Kidney (tissue), 14 donors: ENCODE data around the gene SMCHD1. TPM values are rescaled to one million over a fixed set of nuclear protein-coding genes. Genes with fewer than 3 reads are reported as not detected.

Source experiments
- DNase-seq, 5 donors: peaks; one replicate each; pipeline ENCODE4 v3.0.0-alpha.2; 2013 to 2020
- FAIRE-seq: peaks from 2 replicates; lab custom pipeline; 2012; peaks lifted over from hg19 to GRCh38; lab: Jason Lieb, UNC
- H3K27ac ChIP-seq, 2 donors: one replicate each; pipeline ENCODE4 v1.7.0; 2013; ENCODE audit warnings: low read depth in 2 of 2, low read length in 2 of 2, inconsistent platforms in 1 of 2
- H3K27me3 ChIP-seq: one replicate; pipeline ENCODE4 v1.7.1; 2013; ENCODE audit warnings: low read length, inconsistent platforms; ENCODE audit not compliant: control insufficient read depth, insufficient read depth
- H3K36me3 ChIP-seq, 3 donors: one replicate each; pipeline versions ENCODE4 v1.7.0 to v1.7.1; 2013; ENCODE audit warnings: low read length in 3 of 3, control low read depth in 1 of 3, inconsistent platforms in 1 of 3; ENCODE audit not compliant: insufficient read depth in 3 of 3, control insufficient read depth in 2 of 3
- H3K4me1 ChIP-seq, 3 donors: one replicate each; pipeline versions ENCODE4 v1.7.0 to v1.7.1; 2013; ENCODE audit warnings: low read length in 3 of 3, inconsistent platforms in 1 of 3, low read depth in 1 of 3; ENCODE audit not compliant: control insufficient read depth in 2 of 3, insufficient read depth in 2 of 3
- H3K4me3 ChIP-seq, 3 donors: one replicate each; pipeline versions ENCODE4 v1.7.0 to v1.8.1; 2013; ENCODE audit warnings: low read length in 3 of 3, control low read depth in 1 of 3, inconsistent platforms in 1 of 3
- H3K9ac ChIP-seq, 3 donors: one replicate each; pipeline versions ENCODE4 v1.7.0 to v1.7.1; 2013; ENCODE audit warnings: low read length in 3 of 3, control low read depth in 1 of 3, inconsistent platforms in 1 of 3
- H3K9me3 ChIP-seq, 3 donors: one replicate each; pipeline versions ENCODE4 v1.7.0 to v1.7.1; 2013; ENCODE audit warnings: low read length in 3 of 3, control low read depth in 1 of 3, inconsistent platforms in 1 of 3; ENCODE audit not compliant: control insufficient read depth in 2 of 3, insufficient read depth in 1 of 3
- CTCF ChIP-seq: IDR thresholded peaks from 3 replicates; pipeline ENCODE4 v1.5.1; 2012; ENCODE audit warnings: mild to moderate bottlenecking, moderate library complexity, borderline replicate concordance; ENCODE audit not compliant: insufficient read depth; ENCODE audit errors: extremely low read depth
- intact Hi-C: fragments of 100-400 bp; cut with DNase I; formaldehyde crosslinking; loops from one replicate; pipeline ENCODE4 v1.11.1; 2022
- polyA plus RNA-seq: library from polyadenylated mRNA; stranded (reverse); fragments of 350-450 nt; fragmentation: Illumina TruSeq; extraction: RNeasy Lipid Tissue Mini Kit (QIAGEN cat#74804); gene quantifications from one replicate; pipeline ENCODE4 v1.2.3, GENCODE V29; 2014; ENCODE audit warnings: low read depth, low replicate concordance; ENCODE audit not compliant: insufficient read depth
- total RNA-seq: library from RNA; stranded (reverse); fragmentation: NEBNext Ultra II Directional; extraction: Animal tissue kit (Norgen Biotek cat#: 25700); gene quantifications from one replicate; pipeline ENCODE4 v1.2.1, GENCODE V29; 2021
- donor health status: control.
- donor health status: control.
- donor health status: control.
- donor health status: control.
- donor health status: control.
- donor health status: DM: yes; HTN: yes; CAD: no.
- donor health status: Normal renal cell carcinoma (clear cell type).

The SMCHD1 gene
- total and polyA plus RNA-seq, 2 donors from 2014 or later: 5.2 to 59.0 TPM

- H3K9me3 ChIP-seq: no peaks in the 10 kb centered on the region
- H3K27ac ChIP-seq: no peak overlapping the region
- H3K4me1 ChIP-seq: no peaks in the 10 kb centered on the region
- no peak for TF ChIP-seq CTCF
- DNase-seq (no peak), FAIRE-seq (no peak)
- intact Hi-C loops: no loop called here
- H3K9ac ChIP-seq: no peak overlapping the region
- no peaks in the 10 kb centered on the region for H3K27me3 ChIP-seq
- no peak overlapping the region for H3K4me3 ChIP-seq
- peaks cover 10 to 15% (median 12%) of the 10 kb centered on the region in 3 donors for H3K36me3 ChIP-seq
Measured at GRCh38 chr18:2716394-2717326, 61.1 kb downstream of the SMCHD1 start.

GRCh38 chr18:2717407-2717806, 61.9 kb downstream of the SMCHD1 start:
- no peak overlapping the region for H3K4me3 ChIP-seq
- no peak overlapping the region for H3K27ac ChIP-seq
- H3K4me1 ChIP-seq: no peaks in the 10 kb centered on the region
- H3K9me3 ChIP-seq: no peaks in the 10 kb centered on the region
- intact Hi-C loops: no loop called here
- H3K27me3 ChIP-seq: no peaks in the 10 kb centered on the region
- peaks cover 6 to 15% (median 9%) of the 10 kb centered on the region in 3 donors for H3K36me3 ChIP-seq
- H3K9ac ChIP-seq: no peak overlapping the region
- DNase-seq: no peak
- FAIRE-seq: no peak
- no peak for TF ChIP-seq CTCF

GRCh38 chr18:2719040-2719439, 63.5 kb downstream of the SMCHD1 start:
- H3K27ac ChIP-seq: no peak overlapping the region
- H3K9ac ChIP-seq: no peak overlapping the region
- no peak overlapping the region for H3K4me3 ChIP-seq
- no peak for TF ChIP-seq CTCF
- H3K36me3 ChIP-seq: peaks cover 4 to 11% (median 8%) of the 10 kb centered on the region in 3 donors
- intact Hi-C loops: no loop called here
- FAIRE-seq (no peak), DNase-seq (no peak)
- no peaks in the 10 kb centered on the region for H3K9me3 ChIP-seq
- no peaks in the 10 kb centered on the region for H3K4me1 ChIP-seq
- no peaks in the 10 kb centered on the region for H3K27me3 ChIP-seq
